NCI-H1694 (cell line): ENCODE results near the gene SH2D4B.

Experiments used
- DNase-seq: peaks from one replicate; lab custom pipeline; 2025; lab: John Stamatoyannopoulos, UW

Gene SH2D4B

GRCh38 chr10:80504158-80504811, 33.4 kb upstream of the SH2D4B start:
- DNase-seq: no peak

- DNase-seq: no peak
Observed at GRCh38 chr10:80504897-80505465, 32.7 kb upstream of the SH2D4B start.

- no peak for DNase-seq
Observed at GRCh38 chr10:80506189-80506575, 31.5 kb upstream of the SH2D4B start.

- DNase-seq: no peak
Observed at GRCh38 chr10:80506836-80507487, 30.7 kb upstream of the SH2D4B start.

- DNase-seq: no peak
Observed at GRCh38 chr10:80509108-80509402, 28.6 kb upstream of the SH2D4B start.

GRCh38 chr10:80509403-80510161, 28.1 kb upstream of the SH2D4B start:
- no peak for DNase-seq

- no peak for DNase-seq
Observed at GRCh38 chr10:80512031-80512526, 25.6 kb upstream of the SH2D4B start.

GRCh38 chr10:80513106-80513505, 24.6 kb upstream of the SH2D4B start:
- DNase-seq: no peak

GRCh38 chr10:80515511-80515910, 22.2 kb upstream of the SH2D4B start:
- DNase-seq: no peak

GRCh38 chr10:80515941-80516340, 21.8 kb upstream of the SH2D4B start:
- DNase-seq: no peak

GRCh38 chr10:80516506-80517075, 21.1 kb upstream of the SH2D4B start:
- no peak for DNase-seq

GRCh38 chr10:80517416-80518142, 20.1 kb upstream of the SH2D4B start:
- no peak for DNase-seq

- no peak for DNase-seq
Observed at GRCh38 chr10:80518143-80518806, 19.4 kb upstream of the SH2D4B start.

GRCh38 chr10:80518807-80519360, 18.8 kb upstream of the SH2D4B start:
- no peak for DNase-seq

GRCh38 chr10:80519936-80520650, 17.6 kb upstream of the SH2D4B start:
- DNase-seq: no peak

- DNase-seq: no peak
Observed at GRCh38 chr10:80520661-80521470, 16.8 kb upstream of the SH2D4B start.

GRCh38 chr10:80522756-80523363, 14.8 kb upstream of the SH2D4B start:
- no peak for DNase-seq

- no peak for DNase-seq
Observed at GRCh38 chr10:80523773-80524172, 13.9 kb upstream of the SH2D4B start.
